Breast epithelium (tissue), 3 donors: ENCODE measurements around the gene APOBEC3H.

Source experiments
- POLR2A ChIP-seq: fragments of 450-650 bp; IDR thresholded peaks from one replicate; pipeline ENCODE4 v1.6.1; 2016; ENCODE audit warnings: antibody characterized with exemption, mild to moderate bottlenecking, moderate library complexity
- POLR2AphosphoS5 ChIP-seq, 3 donors: sonication (generic); formaldehyde crosslinking; IDR thresholded peaks; one replicate each; pipeline ENCODE4 v1.6.1; 2017; ENCODE audit warnings: antibody characterized with exemption in 3 of 3
- TF ChIP-seq, protein P1 (sequence below), 3 donors: fragments of 450-650 bp; IDR thresholded peaks; one replicate each; pipeline ENCODE4 v1.5.1; 2016 to 2017; ENCODE audit warnings: antibody characterized with exemption in 3 of 3, mild to moderate bottlenecking in 3 of 3, moderate library complexity in 3 of 3

DNA sequence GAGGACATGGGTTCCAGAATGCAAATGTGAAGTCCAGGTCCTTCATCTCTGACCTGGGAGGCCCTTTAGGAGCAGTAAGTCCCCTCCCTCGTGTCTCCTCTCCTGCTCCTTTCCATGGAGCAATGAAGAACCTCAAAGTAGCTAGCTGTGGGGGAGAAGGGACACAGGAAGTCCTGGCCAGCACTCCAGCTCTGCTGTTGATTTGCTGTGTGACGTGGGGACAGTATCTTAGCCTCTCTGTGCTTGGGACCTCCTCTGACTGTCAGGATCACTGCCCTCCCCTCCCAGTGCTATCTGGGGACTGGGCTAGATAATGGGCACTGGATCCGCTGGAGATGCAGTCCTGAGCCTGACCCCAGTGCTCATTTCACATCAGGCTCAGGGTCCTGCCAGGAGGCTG is 1.1 kb upstream of the APOBEC3H start:
- TF ChIP-seq, protein P1, sequence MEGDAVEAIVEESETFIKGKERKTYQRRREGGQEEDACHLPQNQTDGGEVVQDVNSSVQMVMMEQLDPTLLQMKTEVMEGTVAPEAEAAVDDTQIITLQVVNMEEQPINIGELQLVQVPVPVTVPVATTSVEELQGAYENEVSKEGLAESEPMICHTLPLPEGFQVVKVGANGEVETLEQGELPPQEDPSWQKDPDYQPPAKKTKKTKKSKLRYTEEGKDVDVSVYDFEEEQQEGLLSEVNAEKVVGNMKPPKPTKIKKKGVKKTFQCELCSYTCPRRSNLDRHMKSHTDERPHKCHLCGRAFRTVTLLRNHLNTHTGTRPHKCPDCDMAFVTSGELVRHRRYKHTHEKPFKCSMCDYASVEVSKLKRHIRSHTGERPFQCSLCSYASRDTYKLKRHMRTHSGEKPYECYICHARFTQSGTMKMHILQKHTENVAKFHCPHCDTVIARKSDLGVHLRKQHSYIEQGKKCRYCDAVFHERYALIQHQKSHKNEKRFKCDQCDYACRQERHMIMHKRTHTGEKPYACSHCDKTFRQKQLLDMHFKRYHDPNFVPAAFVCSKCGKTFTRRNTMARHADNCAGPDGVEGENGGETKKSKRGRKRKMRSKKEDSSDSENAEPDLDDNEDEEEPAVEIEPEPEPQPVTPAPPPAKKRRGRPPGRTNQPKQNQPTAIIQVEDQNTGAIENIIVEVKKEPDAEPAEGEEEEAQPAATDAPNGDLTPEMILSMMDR (IDR thresholded peaks at IDR 0.05), result no peak
- TF ChIP-seq POLR2A (no peak), POLR2AphosphoS5 (IDR thresholded peaks at IDR 0.05) (no peak)
